Ishikawa (cell line): ENCODE data around the gene MAP2.

Experiments used
- CEBPB ChIP-seq: IDR thresholded peaks from 2 replicates; pipeline ENCODE4 v1.6.1; 2012
- EP300 ChIP-seq: IDR thresholded peaks from 2 replicates; pipeline ENCODE4 v1.6.1; 2012; ENCODE audit warnings: borderline replicate concordance
- FOXM1 ChIP-seq: IDR thresholded peaks from 2 replicates; pipeline ENCODE4 v1.6.1; 2012; ENCODE audit warnings: low read depth, borderline replicate concordance
- RAD21 ChIP-seq: IDR thresholded peaks from 2 replicates; pipeline ENCODE4 v1.6.1; 2012; ENCODE audit warnings: low read depth
- TAF1 ChIP-seq: IDR thresholded peaks from 2 replicates; pipeline ENCODE4 v1.6.1; 2012; ENCODE audit warnings: low read depth, mild to moderate bottlenecking
- TCF12 ChIP-seq: IDR thresholded peaks from 2 replicates; pipeline ENCODE4 v1.6.1; 2012; ENCODE audit warnings: low read depth
- TEAD4 ChIP-seq: IDR thresholded peaks from 2 replicates; pipeline ENCODE4 v1.6.1; 2012
- YY1 ChIP-seq: IDR thresholded peaks from 2 replicates; pipeline ENCODE4 v1.6.1; 2012; ENCODE audit warnings: low read depth
- ZBTB7A ChIP-seq: IDR thresholded peaks from 2 replicates; pipeline ENCODE4 v1.6.1; 2012; ENCODE audit warnings: low read depth
- TF ChIP-seq, protein P1 (sequence below): IDR thresholded peaks from 2 replicates; pipeline ENCODE4 v1.6.1; 2012
- TF ChIP-seq, protein P2 (sequence below): IDR thresholded peaks from 2 replicates; pipeline ENCODE4 v1.6.1; 2012; ENCODE audit warnings: low read depth, mild to moderate bottlenecking

- TF ChIP-seq RAD21 (no peak), EP300 (no peak), TCF12 (no peak), CEBPB (no peak), YY1 (no peak), ZBTB7A (no peak), FOXM1 (no peak), TEAD4 (no peak), TAF1 (no peak)
- TF ChIP-seq, protein P1, sequence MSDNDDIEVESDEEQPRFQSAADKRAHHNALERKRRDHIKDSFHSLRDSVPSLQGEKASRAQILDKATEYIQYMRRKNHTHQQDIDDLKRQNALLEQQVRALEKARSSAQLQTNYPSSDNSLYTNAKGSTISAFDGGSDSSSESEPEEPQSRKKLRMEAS, result no peak
- TF ChIP-seq, protein P2, sequence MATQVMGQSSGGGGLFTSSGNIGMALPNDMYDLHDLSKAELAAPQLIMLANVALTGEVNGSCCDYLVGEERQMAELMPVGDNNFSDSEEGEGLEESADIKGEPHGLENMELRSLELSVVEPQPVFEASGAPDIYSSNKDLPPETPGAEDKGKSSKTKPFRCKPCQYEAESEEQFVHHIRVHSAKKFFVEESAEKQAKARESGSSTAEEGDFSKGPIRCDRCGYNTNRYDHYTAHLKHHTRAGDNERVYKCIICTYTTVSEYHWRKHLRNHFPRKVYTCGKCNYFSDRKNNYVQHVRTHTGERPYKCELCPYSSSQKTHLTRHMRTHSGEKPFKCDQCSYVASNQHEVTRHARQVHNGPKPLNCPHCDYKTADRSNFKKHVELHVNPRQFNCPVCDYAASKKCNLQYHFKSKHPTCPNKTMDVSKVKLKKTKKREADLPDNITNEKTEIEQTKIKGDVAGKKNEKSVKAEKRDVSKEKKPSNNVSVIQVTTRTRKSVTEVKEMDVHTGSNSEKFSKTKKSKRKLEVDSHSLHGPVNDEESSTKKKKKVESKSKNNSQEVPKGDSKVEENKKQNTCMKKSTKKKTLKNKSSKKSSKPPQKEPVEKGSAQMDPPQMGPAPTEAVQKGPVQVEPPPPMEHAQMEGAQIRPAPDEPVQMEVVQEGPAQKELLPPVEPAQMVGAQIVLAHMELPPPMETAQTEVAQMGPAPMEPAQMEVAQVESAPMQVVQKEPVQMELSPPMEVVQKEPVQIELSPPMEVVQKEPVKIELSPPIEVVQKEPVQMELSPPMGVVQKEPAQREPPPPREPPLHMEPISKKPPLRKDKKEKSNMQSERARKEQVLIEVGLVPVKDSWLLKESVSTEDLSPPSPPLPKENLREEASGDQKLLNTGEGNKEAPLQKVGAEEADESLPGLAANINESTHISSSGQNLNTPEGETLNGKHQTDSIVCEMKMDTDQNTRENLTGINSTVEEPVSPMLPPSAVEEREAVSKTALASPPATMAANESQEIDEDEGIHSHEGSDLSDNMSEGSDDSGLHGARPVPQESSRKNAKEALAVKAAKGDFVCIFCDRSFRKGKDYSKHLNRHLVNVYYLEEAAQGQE, result no peak
Observed at GRCh38 chr2:209638346-209638745, 214.5 kb downstream of the MAP2 start.
